Measurements from ENCODE around the gene TRAPPC12. TPM values are rescaled to one million over a fixed set of nuclear protein-coding genes. Genes with fewer than 3 reads are reported as not detected.

TRAPPC12 gene
- total RNA-seq, 1 experiment from 2014 or later: 34.8 TPM

DNA sequence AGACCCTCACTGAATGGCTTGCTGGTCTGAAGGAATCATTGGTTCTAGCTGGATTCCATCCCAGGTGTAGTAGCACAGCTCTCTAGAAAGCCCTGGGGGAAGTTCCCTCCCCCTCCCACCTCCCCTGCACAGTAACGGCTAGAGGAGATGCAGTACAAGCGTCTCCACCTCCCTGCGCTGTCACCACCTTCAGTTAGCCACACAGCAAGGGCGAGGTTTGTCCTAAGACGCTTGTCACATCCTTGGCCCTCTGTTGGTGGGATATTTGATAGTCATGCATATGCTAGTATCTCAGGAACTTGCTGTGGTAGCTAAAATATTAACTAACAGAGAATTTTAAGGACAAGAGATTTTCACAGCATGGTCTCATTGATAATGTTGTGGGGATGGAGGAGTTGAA, 19.4 kb downstream of the TRAPPC12 start:
- DNase-seq (ENCODE audit: low read depth, low spot score): no peak
- in situ Hi-C loops (cut with HindIII; ENCODE audit: low pct_unique_long_range_greater_than_20kb, low sequenced_read_pairs): no loop called here

DNA sequence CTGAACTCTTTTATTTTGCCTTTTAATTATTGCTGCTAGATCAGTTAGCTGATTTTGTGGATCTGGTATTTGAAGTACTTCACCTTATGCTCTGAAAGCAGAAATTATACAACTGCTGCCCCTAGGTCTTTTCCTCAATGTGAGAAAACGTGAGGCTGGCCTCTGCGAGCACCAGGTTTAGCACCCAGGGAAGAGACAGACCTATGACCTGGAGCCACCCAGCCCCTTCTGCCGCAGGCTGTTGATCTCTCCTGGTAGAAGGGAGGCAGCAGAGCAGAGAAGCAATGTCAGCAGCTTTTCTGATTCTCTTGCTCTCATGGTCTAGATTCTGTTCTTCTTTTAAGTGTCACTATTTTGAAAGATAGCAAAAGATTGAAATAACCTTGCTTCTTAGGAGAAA, 19.9 kb downstream of the TRAPPC12 start:
- in situ Hi-C loops (cut with HindIII; ENCODE audit: low pct_unique_long_range_greater_than_20kb, low sequenced_read_pairs): no loop called here
- DNase-seq (ENCODE audit: low read depth, low spot score): no peak

DNA sequence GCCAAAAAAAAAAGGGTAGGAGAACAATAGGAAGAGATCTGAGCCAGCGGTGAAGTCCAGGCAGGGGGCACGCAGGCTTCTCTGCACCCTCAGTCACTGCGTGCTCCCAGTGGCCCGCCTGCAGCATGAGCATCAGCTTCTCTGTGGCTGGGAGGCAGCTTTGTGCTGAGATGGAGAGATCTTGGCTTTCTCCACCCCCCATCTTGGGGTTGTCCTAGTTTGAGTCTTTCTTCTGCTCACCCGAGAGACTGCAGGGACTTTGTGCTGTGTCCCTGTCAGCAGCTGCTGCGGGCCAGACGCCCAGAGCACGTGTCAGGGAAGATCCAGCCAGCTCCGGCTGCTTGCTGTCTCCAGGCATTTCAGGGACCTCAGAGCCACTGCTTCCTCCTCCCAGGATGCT, 20.3 kb downstream of the TRAPPC12 start:
- no peak for DNase-seq (ENCODE audit: low read depth, low spot score)

DNA sequence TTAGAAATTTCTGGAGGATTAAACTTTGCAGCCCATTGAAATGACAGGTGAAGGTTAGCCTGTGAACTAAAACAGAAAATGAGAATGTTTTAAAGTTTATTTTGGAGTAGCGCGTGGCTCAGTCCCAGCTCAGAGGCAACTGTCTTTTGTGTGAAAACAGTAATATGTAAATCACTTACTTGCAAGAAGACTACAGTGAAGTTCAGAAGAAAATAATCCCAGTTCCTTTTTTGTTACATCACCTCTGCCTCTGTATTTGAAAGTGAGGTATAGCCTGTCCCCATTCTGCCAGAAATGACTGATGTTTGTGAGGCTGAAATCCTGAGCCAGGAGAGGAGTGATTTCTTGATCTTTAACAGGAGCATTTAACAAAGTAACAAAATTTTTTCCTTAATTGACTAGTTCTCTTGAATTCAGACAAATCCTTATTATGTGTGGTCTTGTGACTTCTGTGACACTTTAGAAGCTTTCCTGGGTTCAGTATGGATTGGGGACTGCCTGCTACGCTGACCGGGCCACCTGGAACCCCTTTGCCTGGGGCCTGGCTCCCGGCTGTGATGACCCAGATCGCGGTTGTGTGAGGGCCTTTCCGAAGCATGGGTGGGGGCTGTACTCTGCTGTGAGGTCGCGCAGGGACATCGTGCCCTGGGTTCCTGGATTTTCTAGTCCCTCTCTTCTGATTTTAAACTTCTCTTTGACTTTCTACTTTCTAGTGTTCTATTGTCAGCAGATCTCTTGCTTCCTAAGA, 24.3 kb downstream of the TRAPPC12 start:
- in situ Hi-C loops (cut with HindIII; ENCODE audit: low pct_unique_long_range_greater_than_20kb, low sequenced_read_pairs): no loop called here
- DNase-seq (ENCODE audit: low read depth, low spot score): no peak

More for the DNA sequence above, 20.3 kb downstream of the TRAPPC12 start:
- in situ Hi-C loops (cut with HindIII; ENCODE audit: low pct_unique_long_range_greater_than_20kb, low sequenced_read_pairs): no loop called here

DNA sequence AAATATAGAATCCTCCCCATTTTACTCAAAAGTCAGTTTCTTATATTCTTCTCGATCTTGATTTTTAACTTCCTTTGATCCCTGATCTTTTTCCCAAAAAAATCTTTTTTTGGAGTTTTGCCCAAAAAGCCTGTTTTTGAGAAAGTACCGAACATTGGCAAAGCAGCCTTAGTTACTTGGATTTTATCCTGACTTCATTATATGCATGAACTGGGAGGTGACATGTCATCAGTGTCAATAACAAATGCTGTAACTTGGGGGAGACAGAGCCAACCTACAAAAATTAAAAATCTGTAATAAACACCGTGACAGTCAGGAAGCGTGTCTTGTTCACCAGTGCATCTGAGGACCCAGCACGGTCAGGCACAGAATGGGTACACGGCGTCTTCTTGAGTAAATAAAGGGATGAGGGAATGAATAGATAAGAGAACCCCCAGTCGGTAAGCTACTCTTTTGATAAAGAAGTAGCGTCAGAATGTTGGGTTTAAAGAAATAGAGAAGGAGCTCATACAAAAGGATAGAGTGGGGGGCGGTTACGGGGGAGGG, 24.9 kb downstream of the TRAPPC12 start:
- in situ Hi-C loops (cut with HindIII; ENCODE audit: low pct_unique_long_range_greater_than_20kb, low sequenced_read_pairs): no loop called here
- no peak for DNase-seq (ENCODE audit: low read depth, low spot score)

DNA sequence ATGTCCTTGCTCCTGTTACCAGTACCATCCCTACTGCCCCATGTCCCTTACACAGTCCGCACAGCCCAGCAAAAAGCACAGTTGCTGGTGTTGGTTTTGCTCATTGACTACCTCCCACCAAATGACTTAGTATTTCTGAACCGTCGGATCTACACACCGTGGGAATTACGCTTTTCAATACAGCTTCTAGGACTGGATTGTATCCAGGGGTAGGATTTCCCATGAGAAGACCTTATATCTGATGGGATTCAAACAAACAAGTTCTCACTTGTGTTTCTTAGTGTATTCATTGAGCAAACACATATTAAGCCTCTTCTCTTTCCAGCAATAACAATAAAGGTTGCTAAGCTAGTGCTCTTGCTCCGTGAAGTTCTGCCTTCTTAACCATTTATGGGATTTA, 25.8 kb downstream of the TRAPPC12 start:
- no peak for DNase-seq (ENCODE audit: low read depth, low spot score)
- in situ Hi-C loops (cut with HindIII; ENCODE audit: low pct_unique_long_range_greater_than_20kb, low sequenced_read_pairs): no loop called here

DNA sequence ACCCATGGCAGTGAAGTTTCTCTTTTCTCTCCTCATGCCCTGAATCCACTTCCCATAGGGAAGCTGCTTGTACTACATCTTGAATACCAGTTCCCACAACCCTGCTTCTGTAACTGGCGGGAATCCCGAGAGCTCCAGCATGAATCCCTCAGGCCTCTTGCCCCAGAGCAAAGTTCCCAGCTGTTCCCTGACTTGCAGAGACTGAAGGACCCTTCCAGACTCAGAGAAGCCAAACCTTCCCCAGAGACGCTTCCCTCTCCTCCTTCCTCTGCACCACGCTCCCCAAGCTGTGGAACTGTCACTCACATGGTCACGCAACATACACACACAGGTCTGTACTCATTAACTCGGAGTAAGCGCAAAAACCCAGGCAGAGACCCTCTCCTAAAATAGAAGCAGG, 26.4 kb downstream of the TRAPPC12 start:
- in situ Hi-C loops (cut with HindIII; ENCODE audit: low pct_unique_long_range_greater_than_20kb, low sequenced_read_pairs): no loop called here
- no peak for DNase-seq (ENCODE audit: low read depth, low spot score)

DNA sequence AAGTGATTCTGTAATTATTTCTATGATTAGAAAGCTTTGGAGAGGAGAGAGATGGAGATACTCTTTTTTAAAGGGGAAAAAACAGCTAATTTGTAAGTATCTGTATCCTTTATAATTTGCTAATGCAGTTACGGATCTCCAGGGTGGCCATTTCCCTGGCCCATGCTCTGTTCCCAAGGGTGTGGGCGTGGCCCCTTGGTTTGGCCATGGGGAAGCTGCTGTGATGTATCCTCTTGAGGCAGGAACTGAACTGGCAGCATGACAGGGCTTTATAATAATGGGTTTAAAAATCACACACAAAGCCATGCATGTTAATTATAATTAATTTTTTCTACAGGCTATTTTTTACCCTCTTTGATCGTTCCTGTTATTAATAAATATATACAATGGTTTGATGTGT, 27.0 kb downstream of the TRAPPC12 start:
- DNase-seq (ENCODE audit: low read depth, low spot score): no peak
- in situ Hi-C loops (cut with HindIII; ENCODE audit: low pct_unique_long_range_greater_than_20kb, low sequenced_read_pairs): no loop called here

DNA sequence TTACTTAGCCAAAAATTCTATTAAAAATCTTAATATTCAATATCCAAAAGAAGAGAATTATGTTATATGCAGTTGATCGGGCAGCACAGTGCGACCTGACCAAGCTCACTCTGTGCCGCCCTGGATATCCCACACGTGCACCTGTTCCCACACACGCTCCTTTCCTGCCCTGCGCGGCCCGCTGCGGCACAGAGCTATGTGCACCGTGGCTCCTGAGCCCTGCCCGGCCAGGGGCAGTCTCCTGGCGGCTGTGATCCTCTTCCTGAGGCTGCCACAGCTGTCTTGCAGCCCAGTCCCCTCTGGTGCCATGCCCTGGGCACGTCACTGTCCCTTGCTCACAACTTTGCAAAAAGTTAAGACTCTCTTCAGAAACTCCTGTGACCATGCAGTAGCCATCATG, 29.3 kb downstream of the TRAPPC12 start:
- DNase-seq (ENCODE audit: low read depth, low spot score): no peak
- in situ Hi-C loops (cut with HindIII; ENCODE audit: low pct_unique_long_range_greater_than_20kb, low sequenced_read_pairs): no loop called here

DNA sequence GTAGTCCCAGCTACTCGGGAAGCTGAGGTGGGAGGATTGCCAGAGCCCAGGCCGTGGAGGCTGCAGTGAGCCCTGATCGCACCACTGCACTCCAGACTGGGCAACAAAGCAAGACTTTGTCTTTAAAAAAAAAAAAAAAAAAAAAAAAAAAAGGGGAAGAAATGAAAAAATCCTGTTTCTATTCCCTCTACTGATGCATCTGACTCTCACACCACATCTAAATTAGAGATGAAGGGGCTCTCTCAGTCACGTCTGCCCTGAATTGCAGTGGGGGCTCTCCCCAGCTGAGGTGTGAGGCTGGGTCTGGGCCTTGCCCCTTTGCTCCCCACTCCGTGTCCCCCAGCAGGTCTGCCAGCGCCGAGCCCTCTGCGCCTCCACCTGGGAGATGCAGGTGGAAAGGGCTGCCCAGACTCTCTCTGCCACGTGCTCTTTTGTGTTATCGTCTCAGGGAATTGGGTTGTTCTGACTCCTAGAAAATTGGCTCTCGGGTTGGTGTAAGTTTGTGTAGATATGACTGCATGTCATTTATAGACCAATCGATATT, 30.2 kb downstream of the TRAPPC12 start:
- DNase-seq (ENCODE audit: low read depth, low spot score): no peak
- in situ Hi-C loops (cut with HindIII; ENCODE audit: low pct_unique_long_range_greater_than_20kb, low sequenced_read_pairs): no loop called here

DNA sequence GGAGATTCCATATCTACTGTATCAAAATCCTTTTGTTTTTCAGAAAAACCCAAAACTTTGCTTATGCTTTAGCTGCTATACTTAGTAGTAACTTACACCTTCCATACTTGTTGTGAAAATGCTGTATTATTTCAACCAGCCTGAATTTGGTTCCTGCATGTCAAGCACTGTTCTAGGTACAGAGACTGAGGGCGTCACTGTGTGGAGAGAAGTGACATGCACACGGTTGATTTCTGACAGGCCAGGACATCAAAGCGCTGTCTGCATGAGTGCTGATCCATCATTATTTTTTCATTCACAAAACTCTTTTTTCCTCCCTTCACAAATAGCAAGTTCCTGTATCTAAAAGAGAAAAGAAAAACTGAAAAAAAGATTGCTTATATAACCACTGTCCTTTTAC, 31.6 kb downstream of the TRAPPC12 start:
- in situ Hi-C loops (cut with HindIII; ENCODE audit: low pct_unique_long_range_greater_than_20kb, low sequenced_read_pairs): no loop called here
- DNase-seq (ENCODE audit: low read depth, low spot score): no peak

DNA sequence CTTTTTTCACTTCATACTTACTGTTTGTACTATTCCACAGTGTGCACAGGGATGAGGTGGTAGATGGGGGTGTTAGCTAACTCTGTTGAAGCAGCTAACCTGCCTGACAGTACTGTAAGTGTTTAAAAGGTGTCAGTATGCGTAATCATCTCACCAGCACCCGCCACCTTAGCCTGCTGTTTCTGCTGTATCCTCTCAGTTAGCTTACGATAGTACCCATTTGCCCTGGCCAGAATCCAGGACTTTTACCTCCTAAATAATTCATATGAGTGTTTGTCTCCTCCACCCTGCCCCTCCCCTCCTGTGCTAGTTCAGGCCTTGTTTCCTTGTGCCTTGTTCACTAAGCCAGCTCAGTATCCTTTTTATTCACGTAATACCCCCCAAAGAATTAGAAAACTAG, 34.2 kb downstream of the TRAPPC12 start:
- in situ Hi-C loops (cut with HindIII; ENCODE audit: low pct_unique_long_range_greater_than_20kb, low sequenced_read_pairs): no loop called here
- no peak for DNase-seq (ENCODE audit: low read depth, low spot score)

DNA sequence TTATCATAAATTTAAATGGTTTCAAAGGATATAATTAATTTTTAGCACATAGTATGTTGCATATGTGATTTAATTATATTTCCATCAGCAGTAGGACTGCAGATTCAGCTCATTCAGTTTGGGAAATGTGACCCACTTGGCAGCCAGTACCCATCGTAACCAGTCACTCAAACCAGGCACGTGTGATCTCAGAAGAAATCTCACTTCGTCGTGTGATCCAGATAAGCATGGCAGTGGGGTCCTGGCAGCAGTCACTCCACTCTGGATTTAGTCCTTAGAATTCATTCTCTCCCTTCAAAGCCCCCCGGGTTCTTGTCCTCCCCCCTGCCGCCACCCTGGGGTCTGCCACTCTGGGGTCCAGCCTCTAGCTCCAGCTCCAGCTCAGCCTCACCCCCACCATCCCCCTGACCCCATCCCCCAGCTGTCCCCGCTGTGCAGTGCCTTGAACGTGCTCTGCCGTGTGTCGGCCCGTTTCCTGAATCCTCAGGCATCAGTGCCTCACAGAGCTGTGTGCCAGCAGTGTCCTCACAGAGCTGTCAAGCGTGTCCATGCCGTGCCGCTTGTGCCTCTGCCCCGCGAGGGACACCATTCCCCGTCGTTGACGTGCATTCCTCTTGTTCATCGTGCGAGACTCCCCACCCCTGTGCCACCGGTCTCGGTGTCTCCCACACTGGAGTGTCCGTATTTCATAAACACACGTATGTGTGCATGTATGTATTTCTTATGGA, 34.8 kb downstream of the TRAPPC12 start:
- in situ Hi-C loops (cut with HindIII; ENCODE audit: low pct_unique_long_range_greater_than_20kb, low sequenced_read_pairs): no loop called here
- no peak for DNase-seq (ENCODE audit: low read depth, low spot score)

DNA sequence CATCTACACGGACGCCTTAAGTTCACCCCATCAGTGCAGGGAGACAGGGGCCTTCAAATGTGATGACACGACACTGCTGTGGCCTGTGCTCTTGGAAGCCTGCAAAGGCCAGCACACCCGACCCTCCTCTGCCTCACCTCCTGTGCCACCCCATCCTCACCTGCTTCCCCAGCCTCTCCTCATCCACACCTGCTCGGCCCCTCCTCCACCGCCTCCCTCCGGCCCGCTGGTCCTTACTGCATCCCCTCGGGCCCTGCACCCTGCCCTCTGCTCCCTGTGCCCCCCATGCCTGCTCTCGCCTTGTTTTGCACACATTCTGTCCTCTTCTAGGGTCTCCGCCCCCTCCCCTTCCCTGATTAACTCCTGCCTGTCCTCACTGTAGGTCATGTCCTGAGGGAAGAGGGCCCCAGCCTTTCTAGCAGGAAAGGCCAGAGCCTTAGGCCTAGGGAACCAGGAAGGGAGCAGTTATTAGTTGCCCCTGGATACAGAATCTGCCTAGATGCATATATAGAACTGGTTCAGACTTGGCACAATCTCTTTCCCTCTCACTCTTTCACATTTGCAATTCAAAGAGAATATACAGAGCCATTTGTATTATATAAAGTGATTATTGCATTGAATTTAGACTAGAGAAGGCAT, 39.4 kb downstream of the TRAPPC12 start:
- no peak for DNase-seq (ENCODE audit: low read depth, low spot score)
- in situ Hi-C loops (cut with HindIII; ENCODE audit: low pct_unique_long_range_greater_than_20kb, low sequenced_read_pairs): no loop called here

DNA sequence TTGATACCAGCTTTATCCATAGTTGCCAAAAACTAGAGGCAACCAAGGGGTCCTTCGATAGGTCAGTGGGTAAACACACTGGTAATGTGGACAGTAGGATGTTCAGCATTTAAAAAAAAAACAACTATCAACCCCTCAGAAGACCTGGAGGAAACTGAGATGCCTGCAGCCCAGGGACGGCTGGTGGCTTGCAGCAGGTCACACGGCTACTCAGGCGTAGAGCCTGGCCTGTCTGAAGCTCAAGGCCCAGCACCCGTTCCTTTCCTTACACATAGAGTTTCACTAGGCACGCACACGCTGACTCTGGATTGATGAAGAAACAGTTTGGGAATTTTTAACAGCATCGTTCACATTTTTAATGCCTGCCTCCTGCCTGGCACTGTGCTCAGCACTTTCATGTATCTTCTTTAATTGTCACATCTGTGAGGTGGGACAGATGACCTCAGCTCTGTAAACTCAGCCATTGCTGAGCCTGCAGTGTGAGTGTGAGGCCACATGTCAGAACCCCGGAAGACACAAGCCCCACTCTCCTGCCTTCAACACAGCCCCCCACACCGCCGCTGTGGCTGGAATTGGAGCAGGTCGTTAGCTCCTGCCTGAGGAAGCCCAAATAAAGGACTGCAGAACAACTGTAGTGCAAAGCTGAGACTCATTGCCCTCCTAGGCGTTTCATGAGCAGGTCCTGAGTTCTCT, 40.7 kb downstream of the TRAPPC12 start:
- in situ Hi-C loops (cut with HindIII; ENCODE audit: low pct_unique_long_range_greater_than_20kb, low sequenced_read_pairs): no loop called here
- DNase-seq (ENCODE audit: low read depth, low spot score): no peak

DNA sequence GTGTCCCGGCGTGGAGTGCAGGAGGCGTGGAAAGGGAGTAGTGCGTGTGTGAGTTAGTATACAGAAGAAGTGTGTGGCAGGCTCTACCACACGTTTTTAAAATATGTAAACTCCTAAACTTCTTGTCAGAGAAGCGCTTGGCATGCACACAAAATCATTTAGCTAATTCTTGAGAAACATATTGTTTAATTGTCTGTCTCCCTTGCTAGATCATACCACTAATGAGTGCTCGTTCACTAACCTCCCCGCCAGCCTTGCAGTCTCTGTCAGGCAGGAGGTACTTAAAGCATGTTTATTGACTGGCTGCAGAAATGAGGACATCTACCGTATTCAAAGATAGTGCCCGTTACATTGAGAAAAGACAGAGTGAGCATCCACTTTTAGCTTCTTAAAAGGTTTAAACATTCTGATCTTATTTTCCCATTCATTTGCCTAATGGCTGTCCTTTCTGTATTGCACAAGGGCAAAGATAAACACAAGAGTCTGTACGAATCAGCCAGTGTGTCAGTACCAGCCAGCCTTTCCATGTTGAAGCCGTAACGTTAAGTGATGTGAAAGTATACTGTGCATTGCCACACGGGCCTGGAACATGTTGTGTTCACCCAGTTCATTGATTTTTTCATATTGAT, 41.4 kb downstream of the TRAPPC12 start:
- in situ Hi-C loops (cut with HindIII; ENCODE audit: low pct_unique_long_range_greater_than_20kb, low sequenced_read_pairs): no loop called here
- DNase-seq (ENCODE audit: low read depth, low spot score): no peak

DNA sequence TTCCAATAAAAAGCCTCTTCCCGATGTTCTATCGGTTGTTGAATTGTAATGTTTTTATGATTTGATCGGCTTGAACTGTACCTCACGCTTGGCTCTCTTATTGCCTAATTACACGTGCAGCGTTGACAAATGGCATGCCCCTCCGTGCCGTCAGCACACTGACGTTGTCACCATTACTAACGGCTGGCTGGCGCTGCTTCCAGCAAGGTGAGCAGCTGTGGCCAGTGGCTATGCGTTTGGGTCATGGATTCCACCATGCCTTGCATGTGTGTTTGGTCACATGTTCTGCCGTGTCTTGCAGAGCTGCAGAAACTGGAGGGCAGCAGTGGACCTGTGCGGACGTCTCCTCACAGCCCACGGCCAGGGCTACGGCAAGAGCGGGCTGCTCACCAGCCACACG, 42.1 kb downstream of the TRAPPC12 start:
- DNase-seq (ENCODE audit: low read depth, low spot score): no peak
- in situ Hi-C loops (cut with HindIII; ENCODE audit: low pct_unique_long_range_greater_than_20kb, low sequenced_read_pairs): no loop called here
